Omental fat pad (tissue), 4 donors: ENCODE data around the gene TGFBR2. TPM values are rescaled to one million over a fixed set of nuclear protein-coding genes. Genes with fewer than 3 reads are reported as not detected.

Experiments used
- ATAC-seq: fragments of 150-250 bp; one replicate; pipeline ENCODE4 v1.9.1; 2016; ENCODE audit warnings: mild to moderate bottlenecking, moderate library complexity; ENCODE audit not compliant: low FRiP score
- DNase-seq: peaks from one replicate; pipeline ENCODE4 v3.0.0-alpha.2; 2019; ENCODE audit warnings: low spot score
- CTCF ChIP-seq, 3 donors: fragments of 450-650 bp; IDR thresholded peaks; one replicate each; pipeline ENCODE4 v1.5.1; 2016 to 2017; ENCODE audit warnings: antibody characterized with exemption in 3 of 3, mild to moderate bottlenecking in 3 of 3, moderate library complexity in 2 of 3
- total RNA-seq, 4 donors: library from RNA; depleted of rRNA; stranded (reverse); fragments of >200 nt; gene quantifications; one replicate each; pipeline ENCODE4 v1.1.0, GENCODE V29; 2016

Gene TGFBR2
- total RNA-seq, 4 donors from 2014 or later = 281 to 587 (median 369) TPM

GRCh38 chr3:30682434-30683155 is 76.2 kb downstream of the TGFBR2 start:
- DNase-seq = no peak
- no peak for TF ChIP-seq CTCF (IDR thresholded peaks at IDR 0.05)
- ATAC-seq = no peak

GRCh38 chr3:30683769-30684168 is 77.4 kb downstream of the TGFBR2 start:
- TF ChIP-seq CTCF (IDR thresholded peaks at IDR 0.05) = no peak
- DNase-seq (no peak), ATAC-seq (no peak)

GRCh38 chr3:30684356-30684755 is 78.0 kb downstream of the TGFBR2 start:
- no peak for TF ChIP-seq CTCF (IDR thresholded peaks at IDR 0.05)
- DNase-seq (no peak), ATAC-seq (no peak)

GRCh38 chr3:30685267-30685667 is 78.9 kb downstream of the TGFBR2 start:
- DNase-seq = no peak
- no peak for ATAC-seq
- TF ChIP-seq CTCF (IDR thresholded peaks at IDR 0.05) = no peak

- ATAC-seq = no peak
- TF ChIP-seq CTCF (IDR thresholded peaks at IDR 0.05) = no peak
- no peak for DNase-seq
Measured at GRCh38 chr3:30686176-30686575, 79.8 kb downstream of the TGFBR2 start.

GRCh38 chr3:30686799-30687198 is 80.4 kb downstream of the TGFBR2 start:
- ATAC-seq = no peak
- no peak for TF ChIP-seq CTCF (IDR thresholded peaks at IDR 0.05)
- DNase-seq = no peak

GRCh38 chr3:30687930-30688570 is 81.6 kb downstream of the TGFBR2 start:
- TF ChIP-seq CTCF (IDR thresholded peaks at IDR 0.05) = no peak
- DNase-seq = no peak
- ATAC-seq = no peak
